GM18520 (cell line): ENCODE results near the gene SVOPL.

Source experiments
- ATAC-seq: cut with Tn5 transposase; IDR thresholded peaks from one replicate; pipeline ENCODE4 v1.9.1; 2021; ENCODE audit not compliant: unreplicated experiment

Gene SVOPL

DNA sequence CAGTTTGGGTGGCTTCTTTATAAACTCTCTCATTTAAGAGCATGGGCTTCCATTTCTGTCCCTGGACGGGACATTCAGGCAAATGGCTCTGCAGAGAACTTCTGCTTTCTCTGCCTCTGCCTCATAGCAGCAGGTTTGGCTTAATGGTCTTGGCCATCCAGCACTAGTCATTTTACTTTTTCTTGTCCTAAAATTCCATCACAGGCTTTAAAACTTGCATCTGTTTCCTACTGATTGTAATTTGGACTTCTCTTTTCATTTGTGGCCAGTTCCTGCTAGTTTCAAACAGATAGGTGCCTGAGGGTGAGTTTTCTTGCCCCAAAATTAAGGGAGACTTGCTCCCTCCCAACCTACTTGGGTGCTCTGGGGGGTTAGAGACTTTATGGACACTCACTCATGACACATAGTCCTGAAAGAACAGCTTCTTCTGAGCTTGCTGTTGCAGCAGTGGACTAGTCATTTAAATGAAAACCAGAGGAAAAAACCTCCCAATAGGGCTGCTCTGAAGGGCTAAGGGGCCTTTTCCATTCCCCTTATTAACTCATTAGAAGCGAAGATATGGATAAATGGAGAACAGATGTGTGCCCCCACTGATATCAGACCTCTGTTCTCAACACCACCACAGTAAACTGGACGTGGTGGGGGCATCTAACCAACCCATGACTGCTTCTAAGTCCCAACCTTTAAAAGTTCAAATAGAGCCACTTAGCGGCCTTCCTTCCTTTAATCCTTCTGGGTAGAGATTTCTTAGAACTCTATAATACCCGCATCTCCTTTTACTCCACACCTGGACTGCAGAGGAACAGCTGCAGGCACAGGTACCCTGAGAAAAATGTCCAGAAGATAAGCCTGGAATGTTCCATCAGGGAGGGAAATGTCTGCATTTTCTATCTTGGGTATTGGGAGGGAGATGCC, 38.8 kb downstream of the SVOPL start:
- no peak for ATAC-seq

DNA sequence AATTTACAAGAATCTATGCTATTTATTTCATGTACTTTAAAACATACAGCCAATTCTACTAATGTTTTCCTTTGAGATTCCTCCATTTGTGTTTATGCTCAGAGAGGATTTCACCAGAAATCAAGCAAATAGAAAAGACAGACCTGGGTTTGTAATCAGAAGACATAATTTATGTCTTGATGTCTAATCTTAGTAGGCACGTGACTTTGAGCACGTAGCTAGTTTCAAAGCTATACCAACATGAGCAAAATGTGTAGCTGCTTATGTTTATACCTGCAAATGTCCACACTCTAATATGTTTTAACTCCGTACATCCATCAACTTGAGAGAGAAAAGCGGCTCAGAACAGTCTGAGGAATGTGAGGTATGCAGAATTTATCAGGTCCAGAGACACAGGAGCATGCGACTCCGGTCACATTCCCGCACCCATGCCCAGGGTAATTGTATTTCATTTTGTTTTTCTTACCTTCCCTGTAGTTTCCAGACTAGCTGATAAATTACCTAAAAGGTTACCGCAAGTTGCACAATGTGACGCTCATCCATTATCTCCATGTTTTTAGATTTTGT, 40.0 kb downstream of the SVOPL start:
- ATAC-seq = no peak

DNA sequence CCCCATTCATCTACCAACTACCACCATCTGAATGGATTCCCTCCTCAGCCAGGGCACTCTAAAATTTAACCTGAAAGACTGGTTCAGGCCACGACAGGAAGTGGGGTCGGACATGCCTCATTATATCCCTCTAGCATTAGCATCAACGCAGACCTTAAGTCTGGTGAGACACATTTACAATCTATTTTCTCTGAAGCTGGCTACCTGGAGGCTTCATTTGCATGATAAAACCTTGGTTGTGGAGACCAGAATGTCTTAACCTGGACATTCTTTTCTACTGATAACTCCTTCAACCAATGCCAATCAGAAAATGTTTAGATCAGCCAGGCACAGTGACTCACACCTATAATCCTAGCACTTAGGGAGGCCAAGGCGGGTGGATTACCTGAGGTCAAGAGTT, 42.3 kb downstream of the SVOPL start:
- no peak for ATAC-seq

DNA sequence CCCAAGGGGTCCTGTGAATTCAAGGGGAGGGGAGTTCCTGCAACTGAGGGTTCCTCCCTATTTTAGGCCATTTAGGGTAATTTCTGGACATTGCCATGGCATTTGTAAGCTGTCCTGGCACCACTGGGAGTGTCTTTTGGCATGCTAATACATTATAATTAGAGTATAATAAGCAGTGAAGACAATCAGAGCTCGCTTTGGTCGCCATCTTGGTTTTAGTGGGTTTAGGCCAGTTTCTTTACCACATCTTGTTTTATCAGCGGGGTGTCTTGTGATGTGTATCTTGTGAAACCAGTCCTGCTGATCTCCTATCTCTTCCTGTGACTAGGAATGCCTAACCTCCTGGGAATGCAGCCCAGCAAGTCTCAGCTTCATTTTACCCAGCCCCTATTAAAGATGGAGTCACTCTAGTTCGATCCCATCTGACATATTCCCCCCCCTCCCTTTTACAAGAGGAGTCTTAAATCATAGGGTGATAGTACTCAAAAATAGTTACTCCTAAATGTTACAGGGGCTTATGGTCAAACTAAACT, 43.2 kb downstream of the SVOPL start:
- ATAC-seq = no peak

DNA sequence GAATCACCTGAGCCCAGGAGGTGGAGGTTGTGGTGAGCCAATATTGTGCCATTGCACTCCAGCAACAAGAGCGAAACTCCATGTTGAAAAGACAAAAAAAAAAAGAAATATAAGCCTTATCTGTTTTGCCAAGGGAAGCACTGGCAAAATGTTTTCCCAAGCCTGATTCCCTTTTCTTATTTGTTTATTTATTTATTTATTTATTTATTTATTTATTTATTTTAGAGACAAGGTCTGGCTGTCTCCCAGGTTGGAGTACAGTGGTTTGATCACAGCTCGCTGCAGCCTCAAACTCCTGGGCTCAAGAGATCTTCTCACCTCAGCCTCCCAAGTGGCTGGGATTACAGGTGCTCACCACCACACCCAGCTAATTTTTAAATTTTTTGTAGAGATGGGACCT, 44.2 kb downstream of the SVOPL start:
- ATAC-seq = no peak

DNA sequence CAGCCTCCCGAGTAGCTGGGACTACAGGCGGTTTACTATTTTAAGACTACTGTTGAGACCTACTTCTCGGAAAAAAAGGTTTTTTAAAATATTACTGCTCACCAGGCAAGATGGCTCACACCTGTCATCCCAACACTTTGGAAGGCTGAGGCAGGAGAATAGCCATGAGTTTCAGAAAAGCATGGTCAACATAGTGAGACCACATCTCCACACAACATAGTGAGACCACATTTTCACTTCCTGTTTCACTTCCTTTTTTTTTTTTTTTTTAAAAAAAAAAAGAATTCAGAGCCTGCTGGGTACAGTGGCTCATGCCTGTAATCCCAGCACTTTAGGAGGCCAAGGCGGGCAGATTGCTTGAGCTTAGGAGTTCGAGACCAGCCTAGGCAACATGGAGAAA, 46.5 kb downstream of the SVOPL start:
- no peak for ATAC-seq

DNA sequence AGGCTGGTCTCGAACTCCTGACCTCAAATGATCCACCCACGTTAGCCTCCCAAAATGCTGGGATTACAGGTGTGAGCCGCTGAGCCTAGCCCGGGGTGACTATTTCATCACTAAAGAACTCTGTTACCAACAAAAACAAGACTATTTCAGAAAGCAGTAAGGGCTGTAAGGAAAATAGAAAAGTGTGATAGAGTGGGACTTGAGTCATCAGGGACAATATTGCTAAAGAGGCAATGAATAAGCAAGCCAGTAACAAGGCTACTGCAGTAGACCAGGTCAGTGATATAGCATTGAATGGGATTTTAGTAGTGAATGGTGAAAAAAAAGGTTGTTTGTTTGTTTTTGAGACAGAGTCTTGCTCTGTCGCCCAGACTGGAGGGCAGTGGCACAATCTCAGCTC, 51.7 kb downstream of the SVOPL start:
- no peak for ATAC-seq

DNA sequence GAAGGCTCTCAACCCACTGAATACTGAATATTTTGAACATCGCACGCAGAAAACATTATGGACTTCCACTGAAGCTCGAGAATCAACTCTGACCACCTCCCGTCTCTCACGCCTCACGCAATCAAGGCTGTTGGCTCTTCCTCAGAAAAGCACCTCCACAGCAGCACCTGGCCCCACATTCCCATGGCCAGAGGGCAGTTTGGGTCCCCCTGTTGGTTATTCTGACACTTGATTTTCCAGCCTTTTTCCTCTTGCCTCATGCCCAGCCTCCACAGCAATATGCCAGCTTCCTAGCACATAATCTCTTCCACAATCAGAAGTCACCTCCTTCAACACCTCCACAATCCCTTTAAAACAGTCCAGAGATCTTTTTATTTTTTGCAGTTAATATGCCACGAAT, 55.9 kb downstream of the SVOPL start:
- ATAC-seq = no peak

DNA sequence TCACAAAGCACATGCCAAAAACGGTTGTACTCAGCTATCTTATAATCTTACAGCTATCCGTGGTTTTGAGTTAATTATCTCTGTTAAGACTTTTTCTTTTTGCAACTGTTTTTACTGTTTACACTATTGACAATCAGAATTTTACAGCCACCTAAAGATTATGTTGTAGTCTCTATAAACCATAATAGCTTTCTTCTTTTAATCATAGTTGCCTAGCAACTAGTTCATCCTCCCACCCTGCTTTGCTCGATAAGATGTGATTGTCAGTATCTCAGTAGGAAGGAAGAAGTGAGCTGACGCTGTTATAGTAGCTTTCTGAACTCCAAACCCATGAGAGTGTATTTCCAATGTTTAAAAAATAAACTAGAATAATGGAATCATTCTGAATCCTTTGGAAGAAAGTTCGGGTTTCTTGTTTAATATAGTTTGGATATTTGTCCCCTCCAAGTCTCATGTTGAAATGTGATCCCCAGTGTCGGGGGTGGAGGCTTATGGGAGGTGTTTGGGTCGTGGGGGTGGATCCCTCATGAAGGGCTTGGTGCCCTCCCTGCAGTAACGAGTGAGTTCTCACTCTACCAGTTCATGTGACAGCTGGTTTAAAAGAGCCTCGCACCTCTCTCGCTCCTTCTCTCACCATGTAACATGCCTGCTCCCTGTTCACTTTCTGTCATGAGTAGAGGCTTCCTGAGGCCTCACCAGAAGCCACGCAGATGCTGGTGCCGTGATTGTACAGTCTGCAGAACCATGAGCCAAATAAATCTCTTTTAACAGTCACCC, 68.1 kb downstream of the SVOPL start:
- no peak for ATAC-seq

DNA sequence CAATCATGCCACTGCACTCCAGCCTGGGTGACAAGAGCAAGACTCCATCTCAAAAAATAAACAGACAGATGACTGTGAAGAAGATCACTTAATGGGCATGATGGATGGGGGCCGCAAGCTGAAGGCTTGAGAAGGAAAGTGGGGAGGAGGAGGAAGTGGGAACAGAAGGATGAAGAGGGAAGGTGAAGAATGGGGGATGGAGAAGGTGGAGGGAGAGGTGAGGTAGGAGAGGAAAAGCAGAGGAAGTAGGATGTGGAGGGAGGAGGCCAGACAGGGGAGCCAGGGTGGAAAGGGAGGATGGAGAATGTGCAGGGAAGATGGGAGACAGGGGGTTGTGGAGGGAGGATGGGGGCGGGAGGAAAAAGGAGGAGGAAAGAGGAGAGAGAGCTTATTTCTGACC, 68.8 kb downstream of the SVOPL start:
- ATAC-seq = no peak

DNA sequence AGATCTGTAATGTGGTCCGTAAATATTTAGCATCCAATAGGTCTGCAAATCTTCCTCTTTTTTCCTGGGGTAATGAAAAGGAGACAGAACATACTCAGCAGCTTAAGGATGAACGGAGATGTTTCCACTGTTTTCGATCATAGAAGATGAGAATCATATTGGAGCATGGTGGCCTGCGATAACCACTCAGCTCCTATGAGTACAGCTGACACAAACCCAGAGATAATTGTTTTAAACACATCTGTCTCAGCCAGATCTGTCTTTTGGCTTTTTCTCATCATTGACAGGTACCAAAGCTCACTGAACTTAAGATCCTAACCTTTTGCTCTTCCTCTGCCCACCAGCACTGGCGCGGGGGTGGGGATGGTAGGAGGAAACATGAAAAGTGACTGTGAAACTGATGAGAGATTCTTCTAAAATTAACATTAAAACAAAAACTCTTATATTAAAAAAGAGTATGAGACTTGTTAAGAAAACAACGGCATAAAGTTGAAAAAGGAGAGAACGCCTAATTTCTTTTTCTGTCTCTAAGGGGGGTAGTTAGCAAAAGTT, 71.0 kb downstream of the SVOPL start:
- ATAC-seq = no peak

DNA sequence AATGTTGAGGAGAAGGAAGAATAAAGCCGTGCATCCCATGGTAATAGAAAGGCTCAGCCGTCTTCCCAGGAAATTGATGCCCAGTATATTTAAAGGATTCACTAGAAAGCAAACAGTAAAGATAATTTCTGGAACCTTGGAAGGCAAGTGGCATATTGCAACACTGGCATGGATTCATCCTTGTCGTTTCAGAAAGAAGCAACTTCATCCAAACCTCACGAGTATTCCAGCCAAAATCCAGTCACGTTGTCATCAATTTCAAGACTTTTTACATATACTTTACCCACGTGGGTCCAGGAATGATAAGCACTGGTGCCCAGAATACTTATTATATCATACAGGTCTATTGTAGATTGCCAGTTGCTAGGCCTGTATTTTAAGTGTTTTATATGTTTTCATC, 73.8 kb downstream of the SVOPL start:
- ATAC-seq = no peak

DNA sequence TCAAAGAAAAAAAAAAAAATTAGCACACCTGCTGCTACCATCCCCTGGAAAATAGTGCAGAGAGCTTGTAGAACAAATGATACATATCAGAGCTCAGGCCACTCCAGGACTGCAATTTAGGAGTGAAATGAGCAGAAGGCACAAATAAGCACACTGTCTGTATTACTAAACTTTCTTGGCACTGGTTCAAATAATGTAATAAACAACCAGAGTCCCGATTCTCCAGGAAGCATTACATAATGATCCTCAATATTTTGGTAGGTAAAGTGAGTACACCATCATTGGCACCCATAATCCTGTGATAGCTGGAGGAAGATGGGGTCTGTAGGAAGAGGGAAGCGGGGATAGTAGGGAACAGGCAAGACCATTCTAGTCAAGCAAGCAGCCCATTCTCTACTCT, 74.3 kb downstream of the SVOPL start:
- ATAC-seq = no peak

DNA sequence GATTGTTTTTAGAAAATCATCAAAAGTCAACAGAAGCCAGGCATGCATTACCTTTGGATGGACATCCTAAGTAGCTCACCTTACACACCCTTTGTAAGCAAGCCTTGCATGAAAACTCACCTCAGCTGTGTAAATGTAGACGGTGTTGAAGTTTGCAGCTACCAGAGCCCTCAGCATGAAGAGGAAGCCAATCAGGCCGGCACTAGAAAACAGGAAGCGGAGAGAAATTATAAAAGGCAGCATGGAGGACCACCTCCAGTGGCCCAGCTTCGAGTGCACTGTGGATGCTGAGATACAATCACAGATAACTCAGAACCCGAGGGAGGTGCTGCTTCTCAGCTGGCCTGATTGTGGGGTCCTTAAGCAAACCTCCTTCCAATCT, 75.3 kb downstream of the SVOPL start:
- no peak for ATAC-seq

DNA sequence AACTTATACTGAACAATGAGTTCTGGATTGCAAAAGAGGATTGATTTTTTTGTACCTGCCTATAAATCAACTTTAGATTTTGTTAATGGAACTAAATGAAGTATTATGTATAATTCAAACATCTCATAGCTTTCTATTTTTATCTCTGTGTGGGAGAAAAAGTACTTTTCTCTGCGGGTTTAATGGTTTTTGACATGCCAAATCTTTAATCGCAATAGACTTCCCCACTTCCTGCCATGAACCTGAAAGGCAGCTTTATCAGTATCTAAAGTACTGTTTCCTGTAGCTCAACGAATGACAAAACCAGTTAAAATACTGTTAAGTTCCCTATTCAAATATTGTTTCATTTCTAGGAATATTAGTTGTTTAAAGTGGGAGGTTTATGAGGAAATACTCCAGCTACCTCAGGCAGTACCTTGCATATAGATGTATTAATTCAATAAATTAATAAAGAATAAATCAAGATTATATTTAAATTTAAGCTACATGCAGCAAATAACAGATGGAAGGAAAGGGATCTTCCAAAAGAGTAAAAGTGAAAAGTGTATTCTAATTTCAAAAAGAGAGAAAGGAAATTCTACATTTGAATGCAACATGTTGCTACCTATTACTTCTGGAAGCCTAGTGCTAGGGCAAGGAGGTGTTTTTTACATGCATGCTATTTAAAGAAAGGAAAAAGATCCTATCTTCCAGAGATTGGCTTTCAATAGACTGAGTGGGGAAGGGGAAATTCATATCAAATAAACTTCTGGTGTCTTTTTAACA, 75.9 kb downstream of the SVOPL start:
- no peak for ATAC-seq

DNA sequence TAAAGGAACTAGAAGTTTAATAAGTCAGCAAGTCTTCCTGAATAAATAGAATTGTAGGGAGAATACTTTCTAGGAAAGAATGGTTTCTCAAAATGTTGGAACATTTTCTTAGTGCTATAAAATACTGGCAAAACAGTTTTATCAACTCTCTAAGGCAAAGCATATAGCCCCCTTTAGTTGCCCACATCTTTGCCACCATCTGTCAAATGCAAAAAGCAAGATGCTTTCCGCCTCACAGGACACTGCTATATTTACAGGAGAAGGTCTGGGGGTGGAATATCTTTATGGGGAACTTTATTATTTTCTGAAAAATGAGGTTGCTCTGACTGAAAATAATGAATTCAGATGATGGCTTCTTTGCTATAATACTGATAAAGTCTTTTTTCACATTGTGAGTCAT, 78.3 kb downstream of the SVOPL start:
- ATAC-seq = no peak

DNA sequence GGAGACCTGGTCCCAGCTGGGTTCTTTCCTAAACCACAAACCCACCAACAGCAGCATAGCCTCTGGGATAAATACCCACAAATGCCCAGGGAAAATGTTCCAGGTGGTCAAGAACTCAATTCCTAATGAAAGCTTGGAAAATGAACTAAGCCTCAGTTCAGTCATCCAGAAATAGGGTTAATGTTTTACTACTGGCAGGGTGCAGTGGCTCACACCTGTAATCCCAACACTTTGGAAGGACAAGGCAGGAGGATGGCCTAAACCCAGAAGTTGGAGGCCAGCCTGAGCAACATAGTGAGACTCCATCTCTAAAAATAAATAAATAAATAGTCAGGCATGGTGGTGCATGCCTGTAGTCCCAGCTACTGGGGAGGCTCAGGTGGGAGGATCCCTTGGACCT, 82.2 kb downstream of the SVOPL start:
- no peak for ATAC-seq

DNA sequence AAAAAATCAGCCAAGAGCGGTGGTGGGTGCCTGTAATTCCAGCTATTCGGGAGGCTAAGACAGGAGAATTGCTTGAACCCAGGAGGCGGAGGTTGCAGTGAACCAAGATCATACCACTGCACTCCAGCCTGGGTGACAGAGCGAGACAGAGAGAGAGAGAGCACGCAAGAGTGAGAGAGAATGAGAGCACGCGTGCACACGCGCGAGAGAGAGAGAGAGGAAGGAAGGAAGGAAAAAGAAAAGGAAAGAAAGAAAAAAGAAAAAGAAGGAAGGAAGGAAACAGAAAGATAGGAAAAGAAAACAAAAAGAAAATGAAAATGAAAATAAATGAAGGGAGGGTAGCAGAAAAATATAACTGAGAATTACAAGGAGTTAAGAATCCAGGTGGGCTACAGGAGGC, 82.7 kb downstream of the SVOPL start:
- no peak for ATAC-seq

DNA sequence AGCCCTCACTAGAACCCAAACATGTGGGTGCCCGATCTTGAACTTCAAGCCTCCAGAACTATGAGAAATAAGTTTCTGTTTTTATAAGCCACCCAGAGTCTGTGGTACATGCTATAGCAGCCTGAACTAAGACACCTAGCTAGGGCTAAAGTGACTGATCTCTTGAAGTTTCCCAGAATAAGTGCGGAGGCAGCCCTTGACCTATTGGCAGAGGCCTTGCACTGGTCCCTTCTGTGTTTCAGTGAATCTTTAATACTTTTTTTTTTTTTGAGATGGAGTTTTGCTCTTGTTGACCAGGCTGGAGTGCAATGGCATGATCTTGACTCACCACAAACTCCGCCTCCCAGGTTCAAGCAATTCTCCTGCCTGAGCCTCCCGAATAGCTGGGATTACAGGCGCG, 85.1 kb downstream of the SVOPL start:
- no peak for ATAC-seq

DNA sequence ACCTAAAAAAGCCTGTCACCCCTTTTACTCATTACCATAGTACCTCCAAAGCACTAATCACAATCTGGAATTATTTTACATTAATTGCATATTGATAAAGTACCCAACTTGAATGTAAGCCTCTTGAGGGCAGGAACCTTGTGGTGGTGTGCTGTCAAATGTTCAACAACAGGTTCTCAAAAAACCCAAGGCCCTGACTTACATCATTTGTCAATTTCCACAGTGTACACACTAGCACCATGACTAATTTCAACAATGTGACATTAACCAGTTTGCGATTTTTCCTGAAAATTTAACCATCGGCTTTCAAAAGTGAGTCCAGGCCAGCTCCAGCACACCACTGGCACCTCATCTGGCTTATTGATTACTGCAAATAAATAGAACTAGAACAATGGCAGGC, 87.5 kb downstream of the SVOPL start:
- no peak for ATAC-seq

DNA sequence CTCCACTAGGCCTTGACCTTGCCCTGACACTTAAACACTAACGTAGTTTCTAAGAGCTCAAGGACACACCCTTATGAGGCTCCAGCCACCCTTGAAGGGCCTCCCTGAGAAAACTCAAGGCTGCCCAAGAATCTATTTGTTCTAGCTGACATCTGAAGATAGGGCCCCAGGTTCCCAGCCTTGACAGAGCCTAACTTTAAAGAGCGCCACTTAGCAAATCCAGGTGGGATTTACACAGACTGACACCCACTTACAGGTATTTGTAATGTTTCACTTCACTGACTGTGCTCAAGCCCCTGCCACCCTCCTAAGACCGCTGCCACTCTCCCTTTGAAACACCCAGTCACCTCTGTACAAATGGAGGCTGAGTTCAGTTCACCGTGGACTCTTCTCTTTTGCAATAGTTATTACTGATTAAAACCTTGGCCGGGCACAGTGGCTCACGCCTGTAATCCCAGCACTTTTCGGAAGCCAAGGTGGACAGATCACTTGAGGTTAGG, 90.4 kb downstream of the SVOPL start:
- no peak for ATAC-seq
